ENCODE data around the gene UBASH3A. TPM values are rescaled to one million over a fixed set of nuclear protein-coding genes. Genes with fewer than 3 reads are reported as not detected.

The UBASH3A gene
- total RNA-seq, 1 donor from 2014 or later: not detected

GRCh38 chr21:42452401-42453223, 48.9 kb downstream of the UBASH3A start:
- DNase-seq: no peak

GRCh38 chr21:42453224-42453985, 49.7 kb downstream of the UBASH3A start:
- DNase-seq: no peak

GRCh38 chr21:42453986-42454570, 50.4 kb downstream of the UBASH3A start:
- DNase-seq: no peak

- DNase-seq: no peak
These were observed 51.1 kb downstream of the UBASH3A start for GRCh38 chr21:42454786-42455185.

GRCh38 chr21:42455196-42455595, 51.5 kb downstream of the UBASH3A start:
- no peak for DNase-seq

GRCh38 chr21:42455754-42456440, 52.2 kb downstream of the UBASH3A start:
- no peak for DNase-seq

- no peak for DNase-seq
These were observed 52.8 kb downstream of the UBASH3A start for GRCh38 chr21:42456457-42456856.

- DNase-seq: no peak
These were observed 55.4 kb downstream of the UBASH3A start for GRCh38 chr21:42459082-42459460.

GRCh38 chr21:42459546-42460215, 56.0 kb downstream of the UBASH3A start:
- no peak for DNase-seq

- DNase-seq: no peak
These were observed 56.9 kb downstream of the UBASH3A start for GRCh38 chr21:42460391-42461184.

GRCh38 chr21:42461185-42461520, 57.5 kb downstream of the UBASH3A start:
- no peak for DNase-seq

GRCh38 chr21:42461881-42462877, 58.5 kb downstream of the UBASH3A start:
- no peak for DNase-seq

- DNase-seq: no peak
These were observed 60.3 kb downstream of the UBASH3A start for GRCh38 chr21:42463861-42464515.

GRCh38 chr21:42465008-42465802, 61.5 kb downstream of the UBASH3A start:
- no peak for DNase-seq

- DNase-seq: no peak
These were observed 62.1 kb downstream of the UBASH3A start for GRCh38 chr21:42465803-42466127.

- no peak for DNase-seq
These were observed 63.0 kb downstream of the UBASH3A start for GRCh38 chr21:42466700-42467099.

- no peak for DNase-seq
These were observed 63.7 kb downstream of the UBASH3A start for GRCh38 chr21:42467140-42467983.

Data from occipital lobe (tissue), 2 donors.